GM23338 (cell line): ENCODE measurements around the gene STK17A.
A peak's percentile ranks its signal among the peaks of the same experiment; 100 is the strongest.

Source experiments
- CREB1 ChIP-seq: fragments of 250-450 bp; sonication (Bioruptor Pico); IDR thresholded peaks from 2 replicates; pipeline ENCODE4 v1.5.0; 2020; ENCODE audit warnings: low read depth, mild to moderate bottlenecking, moderate library complexity
- CTCF ChIP-seq, 2 experiments: fragments of 200-600 bp in 1 of 2; sonication (generic) in 1 of 2; conservative IDR thresholded peaks; 2 replicates each; pipeline versions ENCODE4 v1.5.1 to v1.6.1; 2016 to 2017; ENCODE audit warnings: antibody characterized with exemption in 2 of 2, low read depth in 2 of 2, mild to moderate bottlenecking in 2 of 2, moderate library complexity in 1 of 2
- EZH2 ChIP-seq: fragments of 200-600 bp; sonication (generic); IDR thresholded peaks from one replicate; pipeline ENCODE4 v1.8.0; 2017; ENCODE audit warnings: antibody characterized with exemption, mild to moderate bottlenecking, low read depth; ENCODE audit not compliant: unreplicated experiment
- EZH2phosphoT487 ChIP-seq: fragments of 200-600 bp; sonication (generic); IDR thresholded peaks from one replicate; pipeline ENCODE4 v1.8.1; 2018; ENCODE audit warnings: antibody characterized with exemption; ENCODE audit not compliant: unreplicated experiment
- JUNB ChIP-seq: IDR thresholded peaks from one replicate; pipeline ENCODE4 v1.6.1; 2016; ENCODE audit warnings: antibody characterized with exemption; ENCODE audit not compliant: unreplicated experiment
- NANOG ChIP-seq: IDR thresholded peaks from 2 replicates; pipeline ENCODE4 v1.6.1; 2016; ENCODE audit warnings: antibody characterized with exemption, borderline replicate concordance
- POLR2AphosphoS5 ChIP-seq: IDR thresholded peaks from 2 replicates; pipeline ENCODE4 v1.6.1; 2016; ENCODE audit warnings: antibody characterized with exemption, low read depth
- REST ChIP-seq: IDR thresholded peaks from one replicate; pipeline ENCODE4 v1.6.1; 2018; ENCODE audit warnings: antibody characterized with exemption; ENCODE audit not compliant: unreplicated experiment
- ZNF114 ChIP-seq: fragments of 250-450 bp; sonication (Bioruptor Pico); IDR thresholded peaks from 2 replicates; pipeline ENCODE4 v1.5.0; 2020; ENCODE audit warnings: mild to moderate bottlenecking, moderate library complexity
- ZNF331 ChIP-seq: fragments of 250-450 bp; sonication (Bioruptor Pico); IDR thresholded peaks from 2 replicates; pipeline ENCODE4 v1.5.0; 2020; ENCODE audit warnings: low read depth, mild to moderate bottlenecking, moderate library complexity
- TF ChIP-seq, protein P1 (sequence below): IDR thresholded peaks from 2 replicates; pipeline ENCODE4 v1.6.1; 2016; ENCODE audit warnings: antibody characterized with exemption

DNA sequence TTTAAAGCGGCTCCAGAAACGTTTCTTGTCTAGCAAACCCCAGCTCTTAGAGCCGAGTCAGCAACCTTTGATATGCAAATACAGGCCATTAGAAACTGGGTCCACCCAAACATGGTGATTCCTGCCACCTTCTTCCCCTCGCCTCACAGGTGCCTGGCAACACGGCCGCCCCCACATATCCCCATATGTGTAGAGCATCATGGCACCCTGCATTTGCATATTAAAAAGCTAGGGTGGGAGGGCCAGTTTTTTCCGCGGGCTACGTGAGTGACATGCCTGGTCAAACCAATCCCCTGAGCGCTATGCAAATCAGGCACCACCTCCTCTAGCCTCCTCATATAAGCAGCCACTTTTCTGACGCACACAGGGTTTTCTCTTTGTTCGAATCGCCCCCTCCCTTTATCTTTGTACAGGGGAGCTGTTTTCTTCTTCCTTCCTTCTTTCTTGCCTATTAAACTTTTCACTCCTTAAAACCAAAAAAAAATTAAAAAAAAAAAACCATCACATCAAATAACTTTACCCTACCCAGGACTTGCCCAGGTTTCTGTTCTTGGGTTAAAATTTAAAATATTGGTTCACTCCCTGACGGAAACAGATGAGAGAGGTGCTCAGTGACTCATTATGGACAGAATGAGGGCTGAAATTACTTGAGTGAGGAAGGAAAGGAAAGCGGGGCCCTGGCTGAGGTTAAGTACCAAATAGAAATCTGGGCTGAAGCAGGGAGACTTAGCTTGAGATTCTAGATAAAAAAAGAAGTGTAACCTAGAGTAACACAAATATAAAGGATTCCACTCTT lies 86.6 kb downstream of the STK17A start:
- TF ChIP-seq REST (no peak), POLR2AphosphoS5 (0 out of 2 replicates have a peak, but pooled peaks have one; percentile 24), EZH2 (no peak), EZH2phosphoT487 (no peak), CREB1 (CRISPR knock-in tag) (peak; percentile 54; the same call in 1 of the 2 replicates), CTCF (conservative IDR thresholded peaks at IDR 0.05; ENCODE audit: low read depth in 2 of 2) (no peak), ZNF331 (CRISPR knock-in tag) (no peak), JUNB (no peak), NANOG (peak; percentile 58), ZNF114 (CRISPR knock-in tag) (no peak)
- TF ChIP-seq, protein P1, sequence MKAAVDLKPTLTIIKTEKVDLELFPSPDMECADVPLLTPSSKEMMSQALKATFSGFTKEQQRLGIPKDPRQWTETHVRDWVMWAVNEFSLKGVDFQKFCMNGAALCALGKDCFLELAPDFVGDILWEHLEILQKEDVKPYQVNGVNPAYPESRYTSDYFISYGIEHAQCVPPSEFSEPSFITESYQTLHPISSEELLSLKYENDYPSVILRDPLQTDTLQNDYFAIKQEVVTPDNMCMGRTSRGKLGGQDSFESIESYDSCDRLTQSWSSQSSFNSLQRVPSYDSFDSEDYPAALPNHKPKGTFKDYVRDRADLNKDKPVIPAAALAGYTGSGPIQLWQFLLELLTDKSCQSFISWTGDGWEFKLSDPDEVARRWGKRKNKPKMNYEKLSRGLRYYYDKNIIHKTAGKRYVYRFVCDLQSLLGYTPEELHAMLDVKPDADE: no peak
